H1 (cell line): Measurements from ENCODE around the gene FZD8. TPM values are rescaled to one million over a fixed set of nuclear protein-coding genes. Genes with fewer than 3 reads are reported as not detected.

Experiments used
- CTCF ChIA-PET: fragments of 300-600 bp; sonication (Branson Sonifier 250); formaldehyde crosslinking; loops from one replicate; lab custom pipeline; 2021; ENCODE audit not compliant: partially characterized antibody; lab: Charles Lee
- POLR2A ChIA-PET: fragments of 300-600 bp; sonication (Branson Sonifier 250); formaldehyde crosslinking; loops from one replicate; lab custom pipeline; 2021; ENCODE audit warnings: inconsistent platforms; ENCODE audit not compliant: partially characterized antibody; lab: Charles Lee
- DNase-seq, 2 experiments: peaks; one replicate each; pipeline versions ENCODE4 v3.0.0 to v3.0.0-alpha.2; 2010 to 2022; ENCODE audit warnings: low spot score in 2 of 2, low read depth in 1 of 2, mixed read lengths in 1 of 2
- FAIRE-seq: peaks from 2 replicates; lab custom pipeline; 2011; peaks lifted over from hg19 to GRCh38; lab: Jason Lieb, UNC
- H2AFZ ChIP-seq: 2 replicates; pipeline ENCODE4 v1.8.1; 2012; ENCODE audit warnings: low read length, inconsistent platforms
- H2AK5ac ChIP-seq: 2 replicates; pipeline ENCODE4 v1.6.1; 2013; ENCODE audit warnings: low read depth, low read length
- H2BK120ac ChIP-seq: replicated peaks from 2 replicates; pipeline ENCODE3; 2013; ENCODE audit warnings: low read depth, low read length, inconsistent platforms
- H2BK12ac ChIP-seq: 2 replicates; pipeline ENCODE4 v1.6.1; 2013; ENCODE audit warnings: low read depth, low read length
- H2BK15ac ChIP-seq: 2 replicates; pipeline ENCODE4 v1.6.1; 2013; ENCODE audit warnings: low read length
- H2BK20ac ChIP-seq: 2 replicates; pipeline ENCODE4 v1.6.1; 2013; ENCODE audit warnings: low read length
- H2BK5ac ChIP-seq: 2 replicates; pipeline ENCODE4 v1.6.1; 2013; ENCODE audit warnings: low read depth, low read length
- H3K14ac ChIP-seq: 2 replicates; pipeline ENCODE4 v1.6.1; 2013; ENCODE audit warnings: inconsistent platforms; ENCODE audit not compliant: insufficient read length
- H3K18ac ChIP-seq: 2 replicates; pipeline ENCODE4 v1.6.1; 2013; ENCODE audit warnings: low read length; ENCODE audit errors: extremely low read depth
- H3K23ac ChIP-seq: 2 replicates; pipeline ENCODE4 v1.6.1; 2013; ENCODE audit warnings: inconsistent platforms; ENCODE audit not compliant: insufficient read length
- H3K23me2 ChIP-seq: 2 replicates; pipeline ENCODE4 v1.6.1; 2013; ENCODE audit warnings: low read depth, low read length
- H3K27ac ChIP-seq: 2 replicates; pipeline ENCODE4 v1.6.1; 2011; ENCODE audit warnings: low read depth, low read length, inconsistent platforms
- H3K27me3 ChIP-seq, 4 experiments: replicated peaks in 1 of 4; 1 replicate in 1 of 4; 2 replicates in 3 of 4; pipeline versions ENCODE4 v1.6.1 to v1.8.1; 2011 to 2013; ENCODE audit warnings: low read length in 3 of 4, mild to moderate bottlenecking in 3 of 4, inconsistent platforms in 2 of 4, mixed read lengths in 2 of 4, moderate library complexity in 1 of 4; ENCODE audit not compliant: control insufficient read depth in 3 of 4, insufficient read depth in 3 of 4; ENCODE audit errors: extremely low read depth in 1 of 4
- H3K36me3 ChIP-seq, 4 experiments: 2 replicates each; pipeline versions ENCODE4 v1.6.1 to v1.8.1; 2011 to 2013; ENCODE audit warnings: mild to moderate bottlenecking in 4 of 4, low read length in 3 of 4, moderate library complexity in 2 of 4, control low read depth in 1 of 4, inconsistent platforms in 1 of 4; ENCODE audit not compliant: insufficient read depth in 4 of 4, control insufficient read depth in 2 of 4
- H3K4ac ChIP-seq: replicated peaks from 2 replicates; pipeline ENCODE3; 2013; ENCODE audit warnings: low read length, low read depth, mixed read lengths, inconsistent platforms; ENCODE audit not compliant: insufficient read length
- H3K4me1 ChIP-seq, 4 experiments: replicated peaks in 1 of 4; 1 replicate in 1 of 4; 2 replicates in 3 of 4; pipeline versions ENCODE4 v1.6.1 to v1.8.1; 2011 to 2013; ENCODE audit warnings: low read length in 3 of 4, inconsistent platforms in 2 of 4, mixed read lengths in 1 of 4; ENCODE audit not compliant: insufficient read depth in 4 of 4, control insufficient read depth in 3 of 4
- H3K4me2 ChIP-seq, 2 experiments: 2 replicates each; pipeline versions ENCODE4 v1.6.1 to v1.8.1; 2011 to 2013; ENCODE audit warnings: low read depth in 2 of 2, low read length in 2 of 2, control low read depth in 1 of 2, inconsistent platforms in 1 of 2, mild to moderate bottlenecking in 1 of 2; ENCODE audit not compliant: insufficient read depth in 1 of 2
- H3K4me3 ChIP-seq, 4 experiments: fragments of 200-600, 300-600 bp in 1 of 4; sonication (generic), shearing (Covaris generic), sonication (Bioruptor Twin) in 1 of 4; 2 replicates each; pipeline versions ENCODE4 v1.5.1 to v1.8.1; 2011 to 2016; ENCODE audit warnings: low read length in 4 of 4, low read depth in 3 of 4, control low read depth in 2 of 4, inconsistent platforms in 2 of 4, mild to moderate bottlenecking in 2 of 4, mixed read lengths in 1 of 4, moderate library complexity in 1 of 4; ENCODE audit not compliant: insufficient read depth in 2 of 4; ENCODE audit errors: extremely low read depth in 1 of 4
- H3K56ac ChIP-seq: replicated peaks from 2 replicates; pipeline ENCODE3; 2013; ENCODE audit warnings: low read depth, mild to moderate bottlenecking, mixed read lengths, low read length, inconsistent platforms; ENCODE audit not compliant: insufficient read length
- H3K79me1 ChIP-seq: 2 replicates; pipeline ENCODE4 v1.6.1; 2013; ENCODE audit warnings: low read depth, low read length, control low read depth
- H3K79me2 ChIP-seq, 2 experiments: 2 replicates each; pipeline versions ENCODE4 v1.6.1 to v1.8.1; 2012 to 2013; ENCODE audit warnings: low read length in 2 of 2, mild to moderate bottlenecking in 2 of 2, inconsistent platforms in 1 of 2; ENCODE audit not compliant: insufficient read depth in 2 of 2, control insufficient read depth in 1 of 2
- H3K9ac ChIP-seq, 4 experiments: replicated peaks in 1 of 4; 1 replicate in 1 of 4; 2 replicates in 3 of 4; pipeline versions ENCODE4 v1.6.1 to v1.8.1; 2011 to 2013; ENCODE audit warnings: low read depth in 3 of 4, low read length in 3 of 4, control low read depth in 2 of 4, mild to moderate bottlenecking in 2 of 4, moderate library complexity in 2 of 4, inconsistent platforms in 1 of 4; ENCODE audit errors: extremely low read depth in 1 of 4
- H3K9me3 ChIP-seq, 2 experiments: 2 replicates each; pipeline versions ENCODE4 v1.6.1 to v1.8.1; 2012 to 2013; ENCODE audit warnings: mild to moderate bottlenecking in 2 of 2, moderate library complexity in 2 of 2, control low read depth in 1 of 2, inconsistent platforms in 1 of 2, low read depth in 1 of 2, low read length in 1 of 2, mixed read lengths in 1 of 2; ENCODE audit not compliant: insufficient read depth in 2 of 2
- H4K20me1 ChIP-seq, 2 experiments: replicated peaks in 1 of 2; 2 replicates each; pipeline versions ENCODE3 to v1.8.1; 2011 to 2013; ENCODE audit warnings: inconsistent platforms in 2 of 2, low read length in 2 of 2, mild to moderate bottlenecking in 1 of 2; ENCODE audit not compliant: insufficient read depth in 2 of 2, control insufficient read depth in 1 of 2
- H4K5ac ChIP-seq: 2 replicates; pipeline ENCODE4 v1.6.1; 2013; ENCODE audit warnings: low read length, low read depth, mixed read lengths, inconsistent platforms; ENCODE audit not compliant: insufficient read length
- H4K8ac ChIP-seq: 2 replicates; pipeline ENCODE4 v1.8.0; 2013; ENCODE audit warnings: mild to moderate bottlenecking, moderate library complexity, low read length, inconsistent platforms; ENCODE audit not compliant: insufficient read depth; ENCODE audit errors: extremely low read depth
- H4K91ac ChIP-seq: replicated peaks from 2 replicates; pipeline ENCODE3; 2013; ENCODE audit warnings: low read length, mixed read lengths, inconsistent platforms; ENCODE audit not compliant: insufficient read length
- CEBPB ChIP-seq: IDR thresholded peaks from 2 replicates; pipeline ENCODE4 v1.6.1; 2012; ENCODE audit warnings: low read depth, low read length
- GABPA ChIP-seq: IDR thresholded peaks from 2 replicates; pipeline ENCODE4 v1.6.1; 2011; ENCODE audit warnings: mild to moderate bottlenecking, low read length, moderate library complexity, borderline replicate concordance; ENCODE audit not compliant: insufficient read depth
- HDAC6 ChIP-seq: IDR thresholded peaks from one replicate; pipeline ENCODE4 v1.7.1; 2012; ENCODE audit warnings: low read depth, mild to moderate bottlenecking, inconsistent platforms, low read length, moderate library complexity
- KDM4A ChIP-seq: IDR thresholded peaks from one replicate; pipeline ENCODE4 v1.7.1; 2012; ENCODE audit warnings: low read depth, mild to moderate bottlenecking, moderate library complexity, low read length, inconsistent platforms; ENCODE audit not compliant: severe bottlenecking
- RBBP5 ChIP-seq: IDR thresholded peaks from 2 replicates; pipeline ENCODE4 v1.7.1; 2012; ENCODE audit warnings: low read depth, mild to moderate bottlenecking, inconsistent platforms, low read length, moderate library complexity, borderline replicate concordance
- SAP30 ChIP-seq: fragments of 300-600 bp; sonication (generic); IDR thresholded peaks from 2 replicates; pipeline ENCODE4 v1.7.1; 2012; ENCODE audit warnings: low read length, moderate library complexity, mild to moderate bottlenecking, inconsistent platforms; ENCODE audit not compliant: insufficient read depth, insufficient replicate concordance
- SP1 ChIP-seq: IDR thresholded peaks from 2 replicates; pipeline ENCODE4 v1.6.1; 2011; ENCODE audit warnings: low read depth, low read length
- whole genome bisulfite sequencing, 2 experiments: shearing (Covaris generic) in 1 of 2; methylation state at CpG; one replicate each; pipeline versions ENCODE4 v1.1.6 to v1.1.7; 2013 to 2015; ENCODE audit warnings: low lambda C conversion rate in 2 of 2, mixed read lengths in 2 of 2, inconsistent platforms in 1 of 2, low coverage in 1 of 2, missing lambda C conversion rate in 1 of 2; ENCODE audit not compliant: insufficient replicate concordance in 2 of 2, insufficient coverage in 1 of 2, insufficient read length in 1 of 2; ENCODE audit errors: extremely low coverage in 1 of 2, missing lambda C conversion rate in 1 of 2; 5-methylcytosine and 5-hydroxymethylcytosine counted together
- polyA plus RNA-seq, 7 experiments: library from polyadenylated mRNA; depleted of rRNA in 3 of 7; stranded (reverse) in 5 of 7; unstranded in 2 of 7; fragments of >200 nt in 5 of 7; fragments of 200-250 nt in 2 of 7; gene quantifications; 1 replicate in 5 of 7; 2 replicates in 1 of 7; 4 replicates in 1 of 7; pipeline versions ENCODE4 v1.2.1 to v1.2.3, GENCODE V29; 2011 to 2013; ENCODE audit warnings: missing spikeins in 2 of 7, mixed read lengths in 2 of 7
- total RNA-seq: library from RNA; stranded (reverse); fragmentation: NEBNext Ultra II Directional; extraction: Animal tissue kit (Norgen Biotek cat#: 25700); gene quantifications from 2 replicates; pipeline ENCODE4 v1.2.1, GENCODE V29; 2021

The FZD8 gene
- total and polyA plus RNA-seq, 2 of the 8 experiments (the other 6 are each of a cell fraction or from before 2014, with no cell fraction given) = 4.8 to 7.1 TPM

GRCh38 chr10:35642793-35643114 lies 658 bp upstream of the FZD8 start:
- H2BK5ac ChIP-seq = no peak overlapping the region
- no peak overlapping the region for H2BK15ac ChIP-seq
- H3K23me2 ChIP-seq = peaks cover 34% of the 10 kb centered on the region
- H2BK12ac ChIP-seq = no peak overlapping the region
- peak overlapping the region; percentile 41; the same call in 1 of the 2 replicates for H4K8ac ChIP-seq
- no peak overlapping the region for H4K5ac ChIP-seq
- no peak overlapping the region for H3K9ac ChIP-seq
- FAIRE-seq = no peak
- no peaks in the 10 kb centered on the region for H3K36me3 ChIP-seq
- no peak overlapping the region for H3K56ac ChIP-seq
- TF ChIP-seq SAP30 = no peak
- TF ChIP-seq KDM4A = peak; percentile 4
- TF ChIP-seq HDAC6 = no peak
- TF ChIP-seq GABPA = no peak
- TF ChIP-seq SP1 = no peak
- no peak for TF ChIP-seq CEBPB
- TF ChIP-seq RBBP5 = no peak
- H3K27me3 ChIP-seq = peaks cover 3 to 13% (median 6%) of the 10 kb centered on the region in 4 experiments
- H3K14ac ChIP-seq = no peak overlapping the region
- H3K4me2 ChIP-seq = peak overlapping the region; percentile 58 to 99
- H4K91ac ChIP-seq = no peak overlapping the region
- H3K4ac ChIP-seq = no peak overlapping the region
- ChIA-PET POLR2A (no interaction called here), CTCF (no interaction called here)
- no peaks in the 10 kb centered on the region for H3K79me1 ChIP-seq
- H2AFZ ChIP-seq = no peak overlapping the region
- H3K23ac ChIP-seq = no peak overlapping the region
- peaks cover 0 to 17% (median 10%) of the 10 kb centered on the region in 4 experiments; a peak in 6 of 7 replicates for H3K4me1 ChIP-seq
- H2BK20ac ChIP-seq = no peak overlapping the region
- WGBS, 2 experiments = 3% methylated on average over 11 of the region's 17 CpGs; no CpG with 5 or more reads in 1 of the 2 experiments
- no peak overlapping the region for H2BK120ac ChIP-seq
- H3K27ac ChIP-seq = no peak overlapping the region
- no peak overlapping the region for H2AK5ac ChIP-seq
- DNase-seq = no peak
- peak overlapping the region; percentile 63 to 82 (median 67) for H3K4me3 ChIP-seq
- H3K79me2 ChIP-seq = peaks cover 0 to 3% of the 10 kb centered on the region in 2 experiments; a peak in 1 of 4 replicates
- H4K20me1 ChIP-seq = peaks cover 3 to 8% of the 10 kb centered on the region in 2 experiments
- no peaks in the 10 kb centered on the region; a peak in 2 of 4 replicates for H3K9me3 ChIP-seq
- peak overlapping the region; percentile 78 for H3K18ac ChIP-seq
